Activated CD8-positive, alpha-beta T cell treated with anti-CD3 and anti-CD28 coated beads for 36 hours (primary cell): ENCODE data around the gene SPECC1. TPM values are rescaled to one million over a fixed set of nuclear protein-coding genes. Genes with fewer than 3 reads are reported as not detected.

Experiments
- ATAC-seq: fragments of 200-7000 bp; cut with Tn5 transposase; one replicate; pipeline ENCODE4 v1.10.0; 2021; ENCODE audit warnings: mild to moderate bottlenecking, moderate library complexity
- CTCF ChIA-PET: fragments of 350-600 bp; sonication (Branson Sonifier 250); formaldehyde crosslinking; loops from one replicate; lab custom pipeline; 2021; ENCODE audit warnings: antibody characterized with exemption; lab: Charles Lee
- POLR2A ChIA-PET: fragments of 350-600 bp; sonication (Branson Sonifier 250); formaldehyde crosslinking; loops from one replicate; lab custom pipeline; 2021; ENCODE audit warnings: antibody characterized with exemption; lab: Charles Lee
- DNase-seq: peaks from one replicate; pipeline ENCODE4 v3.0.0-alpha.2; 2020
- H3K27ac Mint-ChIP-seq: one replicate; pipeline ENCODE4 v1.8.0; 2021; ENCODE audit warnings: mild to moderate bottlenecking, mixed read lengths
- H3K27me3 Mint-ChIP-seq: one replicate; pipeline ENCODE4 v1.8.0; 2021; ENCODE audit warnings: mixed read lengths
- H3K36me3 Mint-ChIP-seq: one replicate; pipeline ENCODE4 v1.8.0; 2021; ENCODE audit warnings: low read depth, mixed read lengths
- H3K4me1 Mint-ChIP-seq: one replicate; pipeline ENCODE4 v1.8.0; 2021; ENCODE audit warnings: low read depth, mixed read lengths
- H3K4me3 Mint-ChIP-seq: one replicate; pipeline ENCODE4 v1.8.0; 2021; ENCODE audit warnings: mild to moderate bottlenecking, moderate library complexity, mixed read lengths
- H3K9me3 Mint-ChIP-seq: one replicate; pipeline ENCODE4 v1.8.0; 2021; ENCODE audit warnings: mixed read lengths
- CTCF ChIP-seq: fragments of 200-600 bp; IDR thresholded peaks from one replicate; pipeline ENCODE4 v1.8.0; 2022; ENCODE audit warnings: antibody characterized with exemption, mild to moderate bottlenecking
- intact Hi-C: fragments of 100-400 bp; cut with micrococcal nuclease; formaldehyde crosslinking; loops from one replicate; pipeline ENCODE4 v1.10.0; 2022
- total RNA-seq, 2 experiments: library from RNA; stranded (reverse); gene quantifications; one replicate each; pipeline ENCODE4 v1.2.3, GENCODE V29; 2021

SPECC1 gene
- total RNA-seq, 2 experiments from 2014 or later = 9.9 to 10.3 TPM

DNA sequence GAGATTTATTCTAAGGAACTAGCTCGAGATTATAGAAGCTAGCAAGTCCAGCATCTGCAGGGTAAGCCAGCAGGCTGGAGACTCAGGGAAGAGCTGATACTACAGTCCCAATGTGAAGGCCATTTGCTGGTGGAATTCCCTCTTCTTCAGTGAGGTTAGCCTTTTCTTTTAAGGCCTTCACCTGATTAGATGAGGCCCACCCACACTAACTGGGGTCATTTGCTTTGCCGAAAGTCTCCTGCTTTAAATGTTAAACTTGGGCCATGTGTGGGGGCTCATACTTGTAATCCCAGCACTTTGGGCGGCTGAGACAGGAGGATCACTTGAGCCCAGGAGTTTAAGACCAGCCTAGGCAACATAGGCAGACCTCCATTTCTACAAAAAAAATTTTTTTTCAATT lies 289.9 kb downstream of the SPECC1 start:
- POLR2A ChIA-PET = no interaction called here
- Mint-ChIP-seq H3K27me3 (no peaks in the 10 kb centered on the region), H3K36me3 (no peaks in the 10 kb centered on the region), H3K4me1 (no peaks in the 10 kb centered on the region), H3K9me3 (no peaks in the 10 kb centered on the region), H3K27ac (no peak overlapping the region), H3K4me3 (no peak overlapping the region)
- no peak for ATAC-seq
- CTCF ChIA-PET = interaction anchor here (0.7 kb wide), 1 partner anchor 72 kb away, joined by 3 read pairs; no protein-coding TSS in a partner anchor
- no peak for TF ChIP-seq CTCF
- DNase-seq = no peak
- intact Hi-C loops = no loop called here

GRCh38 chr17:20300436-20300934 lies 291.3 kb downstream of the SPECC1 start:
- no peaks in the 10 kb centered on the region for H3K9me3 Mint-ChIP-seq
- TF ChIP-seq CTCF = no peak
- intact Hi-C loops = no loop called here
- H3K27ac Mint-ChIP-seq = no peak overlapping the region
- ATAC-seq (no peak), DNase-seq (no peak)
- ChIA-PET POLR2A (no interaction called here), CTCF (no interaction called here)
- H3K36me3 Mint-ChIP-seq = no peaks in the 10 kb centered on the region
- no peaks in the 10 kb centered on the region for H3K4me1 Mint-ChIP-seq
- H3K4me3 Mint-ChIP-seq = no peak overlapping the region
- H3K27me3 Mint-ChIP-seq = no peaks in the 10 kb centered on the region

GRCh38 chr17:20302246-20302917 lies 293.2 kb downstream of the SPECC1 start:
- Mint-ChIP-seq H3K9me3 (peaks cover 12% of the 10 kb centered on the region), H3K27ac (no peak overlapping the region), H3K4me1 (no peaks in the 10 kb centered on the region), H3K27me3 (no peaks in the 10 kb centered on the region), H3K4me3 (no peak overlapping the region), H3K36me3 (peaks cover 5% of the 10 kb centered on the region)
- POLR2A ChIA-PET = no interaction called here
- no peak for TF ChIP-seq CTCF
- DNase-seq = no peak
- CTCF ChIA-PET = no interaction called here
- intact Hi-C loops = no loop called here
- no peak for ATAC-seq

- Mint-ChIP-seq H3K4me1 (no peaks in the 10 kb centered on the region), H3K4me3 (no peak overlapping the region), H3K27me3 (no peaks in the 10 kb centered on the region), H3K27ac (no peak overlapping the region), H3K36me3 (peaks cover 10% of the 10 kb centered on the region), H3K9me3 (peaks cover 18% of the 10 kb centered on the region)
- POLR2A ChIA-PET = no interaction called here
- DNase-seq = no peak
- intact Hi-C loops = no loop called here
- no peak for ATAC-seq
- CTCF ChIA-PET = interaction anchor here (0.7 to 1.2 kb wide), 2 partner anchors 15 to 43 kb away, joined by 3 read pairs; no protein-coding TSS in a partner anchor
- TF ChIP-seq CTCF = no peak
Measured at GRCh38 chr17:20304961-20305360, 295.8 kb downstream of the SPECC1 start.

GRCh38 chr17:20306924-20307323 lies 297.8 kb downstream of the SPECC1 start:
- ChIA-PET CTCF (interaction anchor here (1.3 to 2.0 kb wide), 2 partner anchors 79 to 185 kb away, joined by 3 to 8 read pairs; no protein-coding TSS in a partner anchor), POLR2A (interaction anchor here (0.8 to 1.0 kb wide), 2 partner anchors 11 to 30 kb away, joined by 3 read pairs; no protein-coding TSS in a partner anchor)
- ATAC-seq (no peak), DNase-seq (no peak)
- H3K9me3 Mint-ChIP-seq = peaks cover 18% of the 10 kb centered on the region
- H3K27me3 Mint-ChIP-seq = no peaks in the 10 kb centered on the region
- no peak overlapping the region for H3K4me3 Mint-ChIP-seq
- intact Hi-C loops = no loop called here
- peaks cover 10% of the 10 kb centered on the region for H3K36me3 Mint-ChIP-seq
- no peak for TF ChIP-seq CTCF
- H3K4me1 Mint-ChIP-seq = no peaks in the 10 kb centered on the region
- H3K27ac Mint-ChIP-seq = no peak overlapping the region
